Calu3 (cell line): ENCODE data around the gene CT45A3. TPM values are rescaled to one million over a fixed set of nuclear protein-coding genes. Genes with fewer than 3 reads are reported as not detected.
"Not testable (repeated sequence)": the region's sequence is repeated elsewhere in the genome, so short reads cannot be mapped to it uniquely, and the experiment has no call there.

ENCODE experiments used
- BruUV-seq: library from RNA; stranded (reverse); fragments of 400-500 nt; replicated peaks from 2 replicates; lab custom pipeline; 2021; lab: Mats Ljungman, UMichigan
- CTCF ChIA-PET: fragments of 300-600 bp; sonication (Branson Sonifier 250); formaldehyde crosslinking; loops from one replicate; lab custom pipeline; 2022; ENCODE audit warnings: antibody characterized with exemption; lab: Charles Lee
- DNase-seq: peaks from one replicate; pipeline ENCODE4 v3.0.0; 2022
- H3K27ac Mint-ChIP-seq: one replicate; pipeline ENCODE4 v1.8.0; 2022; ENCODE audit warnings: mixed read lengths; ENCODE audit not compliant: unreplicated experiment
- H3K27me3 Mint-ChIP-seq: one replicate; pipeline ENCODE4 v1.8.0; 2022; ENCODE audit warnings: mixed read lengths; ENCODE audit not compliant: unreplicated experiment
- H3K36me3 Mint-ChIP-seq: one replicate; pipeline ENCODE4 v1.8.0; 2022; ENCODE audit warnings: mild to moderate bottlenecking, moderate library complexity, mixed read lengths; ENCODE audit not compliant: insufficient read depth, unreplicated experiment
- H3K4me1 Mint-ChIP-seq: one replicate; pipeline ENCODE4 v1.8.0; 2022; ENCODE audit warnings: mild to moderate bottlenecking, low read depth, mixed read lengths; ENCODE audit not compliant: unreplicated experiment
- H3K4me3 Mint-ChIP-seq: one replicate; pipeline ENCODE4 v1.8.0; 2022; ENCODE audit warnings: mild to moderate bottlenecking, low read depth, moderate library complexity, mixed read lengths; ENCODE audit not compliant: unreplicated experiment
- H3K9me3 Mint-ChIP-seq: one replicate; pipeline ENCODE4 v1.8.0; 2022; ENCODE audit warnings: low read depth, mixed read lengths; ENCODE audit not compliant: unreplicated experiment
- CTCF ChIP-seq: fragments of 200-600 bp; IDR thresholded peaks from one replicate; pipeline ENCODE4 v1.8.0; 2022; ENCODE audit warnings: antibody characterized with exemption; ENCODE audit not compliant: unreplicated experiment
- intact Hi-C: fragments of 100-400 bp; cut with micrococcal nuclease; formaldehyde crosslinking; loops from one replicate; pipeline ENCODE4 v1.10.0; 2022; ENCODE audit not compliant: unreplicated experiment
- total RNA-seq: library from RNA; stranded (reverse); gene quantifications from 2 replicates; pipeline ENCODE4 v1.2.3, GENCODE V29; 2022

The CT45A3 gene
- total RNA-seq, 1 experiment from 2014 or later, result not detected

- CTCF ChIA-PET, result no interaction called here
- intact Hi-C loops, result no loop called here
- Mint-ChIP-seq H3K4me1 (no peaks in the 10 kb centered on the region), H3K36me3 (no peaks in the 10 kb centered on the region), H3K9me3 (no peaks in the 10 kb centered on the region), H3K27me3 (no peaks in the 10 kb centered on the region), H3K27ac (no peak overlapping the region), H3K4me3 (no peak overlapping the region)
- no peak for TF ChIP-seq CTCF
- DNase-seq, result no peak
- BruUV-seq, result no TSS peak
These were observed 30.5 kb downstream of the CT45A3 start for GRCh38 chrX:135737366-135738071.

- H3K4me3 Mint-ChIP-seq, H3K27me3 Mint-ChIP-seq, H3K36me3 Mint-ChIP-seq, intact Hi-C loops, CTCF ChIA-PET, H3K27ac Mint-ChIP-seq, H3K9me3 Mint-ChIP-seq, H3K4me1 Mint-ChIP-seq, BruUV-seq, DNase-seq: not testable (repeated sequence)
These were observed 33.3 kb downstream of the CT45A3 start for GRCh38 chrX:135734666-135735065.

GRCh38 chrX:135713795-135714194 lies 54.2 kb downstream of the CT45A3 start:
- H3K4me1 Mint-ChIP-seq, result no peaks in the 10 kb centered on the region
- H3K36me3 Mint-ChIP-seq, result no peaks in the 10 kb centered on the region
- CTCF ChIA-PET, result no interaction called here
- DNase-seq, result no peak
- BruUV-seq, result no TSS peak
- no peaks in the 10 kb centered on the region for H3K27me3 Mint-ChIP-seq
- H3K9me3 Mint-ChIP-seq, result peaks cover 5% of the 10 kb centered on the region
- H3K27ac Mint-ChIP-seq, result no peak overlapping the region
- TF ChIP-seq CTCF, result no peak
- intact Hi-C loops, result no loop called here
- no peak overlapping the region for H3K4me3 Mint-ChIP-seq

- H3K36me3 Mint-ChIP-seq, BruUV-seq, H3K9me3 Mint-ChIP-seq, H3K4me3 Mint-ChIP-seq, intact Hi-C loops, H3K27me3 Mint-ChIP-seq, CTCF ChIA-PET, DNase-seq, H3K27ac Mint-ChIP-seq, H3K4me1 Mint-ChIP-seq: not testable (repeated sequence)
These were observed 54.8 kb downstream of the CT45A3 start, which contains the start of gene CT45A1 for GRCh38 chrX:135713183-135713689. TSS of gene CT45A1 (plus strand) at chrX:135713639. CDS start at chrX:135718941, 5,302 bp downstream.

Other genes with a start within 250 kb of the CT45A3 start
- 5.7 and 7.2 TPM in 2 replicates for gene INTS6L, start 247.5 kb downstream of the CT45A3 start, total RNA-seq
- not detected in 2 replicates for gene CT45A1, start 54.6 kb downstream of the CT45A3 start, total RNA-seq
- gene CT45A5, start 17.3 kb upstream of the CT45A3 start, total RNA-seq, result not detected in 2 replicates
- not detected in 2 replicates for gene CT45A6, start 34.6 kb upstream of the CT45A3 start, total RNA-seq
- gene CT45A2, start 51.8 kb upstream of the CT45A3 start, total RNA-seq, result not detected in 2 replicates
- not detected in 2 replicates for gene CT45A7, start 69.1 kb upstream of the CT45A3 start, total RNA-seq
- not detected in 2 replicates for gene CT45A8, start 86.3 kb upstream of the CT45A3 start, total RNA-seq
- not detected in 2 replicates for gene CT45A9, start 103.6 kb upstream of the CT45A3 start, total RNA-seq
- gene CT45A10, start 125.3 kb upstream of the CT45A3 start, total RNA-seq, result not detected in 2 replicates
- not detected in 2 replicates for gene SAGE1, start 125.5 kb upstream of the CT45A3 start, total RNA-seq
- 33.0 and 37.1 TPM in 2 replicates for gene MMGT1, start 205.8 kb upstream of the CT45A3 start, total RNA-seq
- gene SLC9A6, start 217.2 kb upstream of the CT45A3 start, total RNA-seq, result 19.7 and 21.7 TPM in 2 replicates